IPS-18a (cell line): ENCODE results near the gene F8.

Experiments
- H3K27ac ChIP-seq: one replicate; pipeline ENCODE4 v1.5.1; 2013; ENCODE audit warnings: low read length
- H3K27me3 ChIP-seq: one replicate; pipeline ENCODE4 v1.6.1; 2013; ENCODE audit warnings: mild to moderate bottlenecking, low read length; ENCODE audit not compliant: control insufficient read depth, insufficient read depth
- H3K36me3 ChIP-seq: one replicate; pipeline ENCODE4 v1.6.1; 2013; ENCODE audit warnings: low read depth, low read length; ENCODE audit not compliant: control insufficient read depth
- H3K4me1 ChIP-seq: one replicate; pipeline ENCODE4 v1.6.1; 2013; ENCODE audit warnings: low read depth, low read length; ENCODE audit not compliant: control insufficient read depth
- H3K4me3 ChIP-seq: one replicate; pipeline ENCODE4 v1.5.1; 2013; ENCODE audit warnings: low read length
- H3K9ac ChIP-seq: one replicate; pipeline ENCODE4 v1.6.1; 2013; ENCODE audit warnings: mild to moderate bottlenecking, low read length, moderate library complexity
- H3K9me3 ChIP-seq: one replicate; pipeline ENCODE4 v1.6.1; 2013; ENCODE audit warnings: low read depth, low read length; ENCODE audit not compliant: control insufficient read depth

F8 gene

GRCh38 chrX:155055494-155055893, 33.0 kb upstream of the F8 start:
- Histone ChIP-seq H3K4me3 (no peak overlapping the region), H3K36me3 (peaks cover 6% of the 10 kb centered on the region), H3K9me3 (peaks cover 25% of the 10 kb centered on the region), H3K4me1 (no peaks in the 10 kb centered on the region), H3K9ac (no peak overlapping the region), H3K27me3 (no peaks in the 10 kb centered on the region), H3K27ac (no peak overlapping the region)

- no peak overlapping the region for H3K4me3 ChIP-seq
- H3K36me3 ChIP-seq = peaks cover 3% of the 10 kb centered on the region
- H3K9ac ChIP-seq = no peak overlapping the region
- no peaks in the 10 kb centered on the region for H3K4me1 ChIP-seq
- H3K27ac ChIP-seq = no peak overlapping the region
- H3K9me3 ChIP-seq = peaks cover 25% of the 10 kb centered on the region
- no peaks in the 10 kb centered on the region for H3K27me3 ChIP-seq
These were observed 31.7 kb upstream of the F8 start for GRCh38 chrX:155054255-155054654.

GRCh38 chrX:155053656-155054055, 31.1 kb upstream of the F8 start:
- H3K27ac ChIP-seq = no peak overlapping the region
- H3K9ac ChIP-seq = no peak overlapping the region

GRCh38 chrX:155052738-155053498, 30.4 kb upstream of the F8 start:
- no peak overlapping the region for H3K4me3 ChIP-seq
- no peak overlapping the region for H3K27ac ChIP-seq
- H3K9ac ChIP-seq = no peak overlapping the region
- H3K9me3 ChIP-seq = peaks cover 29% of the 10 kb centered on the region
- H3K27me3 ChIP-seq = no peaks in the 10 kb centered on the region
- H3K4me1 ChIP-seq = no peaks in the 10 kb centered on the region
- peaks cover 3% of the 10 kb centered on the region for H3K36me3 ChIP-seq

More at GRCh38 chrX:155053656-155054055, 31.1 kb upstream of the F8 start:
- Histone ChIP-seq H3K4me3 (no peak overlapping the region), H3K27me3 (no peaks in the 10 kb centered on the region), H3K9me3 (peaks cover 29% of the 10 kb centered on the region), H3K36me3 (peaks cover 3% of the 10 kb centered on the region), H3K4me1 (no peaks in the 10 kb centered on the region)

GRCh38 chrX:155048977-155049619, 26.6 kb upstream of the F8 start:
- H3K27me3 ChIP-seq = no peaks in the 10 kb centered on the region
- H3K4me3 ChIP-seq = no peak overlapping the region
- H3K27ac ChIP-seq = no peak overlapping the region
- no peak overlapping the region for H3K9ac ChIP-seq
- H3K36me3 ChIP-seq = no peaks in the 10 kb centered on the region
- peaks cover 32% of the 10 kb centered on the region for H3K9me3 ChIP-seq
- H3K4me1 ChIP-seq = no peaks in the 10 kb centered on the region

- Histone ChIP-seq H3K4me3 (no peak overlapping the region), H3K27me3 (no peaks in the 10 kb centered on the region), H3K4me1 (no peaks in the 10 kb centered on the region), H3K36me3 (no peaks in the 10 kb centered on the region), H3K9ac (no peak overlapping the region), H3K27ac (no peak overlapping the region), H3K9me3 (peaks cover 44% of the 10 kb centered on the region)
These were observed 24.4 kb upstream of the F8 start for GRCh38 chrX:155046811-155047528.

GRCh38 chrX:155046129-155046810, 23.7 kb upstream of the F8 start:
- Histone ChIP-seq H3K9me3 (peaks cover 40% of the 10 kb centered on the region), H3K27me3 (no peaks in the 10 kb centered on the region), H3K4me1 (no peaks in the 10 kb centered on the region), H3K36me3 (no peaks in the 10 kb centered on the region), H3K4me3 (no peak overlapping the region), H3K9ac (no peak overlapping the region), H3K27ac (no peak overlapping the region)

GRCh38 chrX:155035688-155036087, 13.2 kb upstream of the F8 start:
- Histone ChIP-seq H3K27ac (no peak overlapping the region), H3K27me3 (no peaks in the 10 kb centered on the region), H3K4me1 (no peaks in the 10 kb centered on the region), H3K9me3 (peaks cover 37% of the 10 kb centered on the region), H3K4me3 (no peak overlapping the region), H3K9ac (no peak overlapping the region), H3K36me3 (peaks cover 9% of the 10 kb centered on the region)

GRCh38 chrX:155031657-155032056, 9.1 kb upstream of the F8 start:
- no peak overlapping the region for H3K9ac ChIP-seq
- no peaks in the 10 kb centered on the region for H3K27me3 ChIP-seq
- H3K9me3 ChIP-seq = peaks cover 35% of the 10 kb centered on the region
- H3K27ac ChIP-seq = no peak overlapping the region
- H3K4me1 ChIP-seq = no peaks in the 10 kb centered on the region
- no peak overlapping the region for H3K4me3 ChIP-seq
- peaks cover 9% of the 10 kb centered on the region for H3K36me3 ChIP-seq

- Histone ChIP-seq H3K4me1 (no peaks in the 10 kb centered on the region), H3K27ac (no peak overlapping the region), H3K4me3 (no peak overlapping the region), H3K27me3 (no peaks in the 10 kb centered on the region), H3K9ac (no peak overlapping the region), H3K36me3 (peaks cover 5% of the 10 kb centered on the region), H3K9me3 (peaks cover 11% of the 10 kb centered on the region)
These were observed 6.4 kb upstream of the F8 start for GRCh38 chrX:155028877-155029291.

- no peaks in the 10 kb centered on the region for H3K27me3 ChIP-seq
- H3K9me3 ChIP-seq = peaks cover 7% of the 10 kb centered on the region
- peak overlapping the region; percentile 90 for H3K4me3 ChIP-seq
- no peaks in the 10 kb centered on the region for H3K4me1 ChIP-seq
- no peak overlapping the region for H3K27ac ChIP-seq
- H3K36me3 ChIP-seq = no peaks in the 10 kb centered on the region
- peak overlapping the region; percentile 94 for H3K9ac ChIP-seq
These were observed 5.6 kb upstream of the F8 start for GRCh38 chrX:155028129-155028528.
